ENCODE data around the gene ERH. TPM values are rescaled to one million over a fixed set of nuclear protein-coding genes. Genes with fewer than 3 reads are reported as not detected.

The ERH gene
- total and polyA plus RNA-seq, 10 of the 15 experiments (the other 5 are each of a cell fraction or from before 2014, with no cell fraction given) = 255 to 852 (median 382) TPM

DNA sequence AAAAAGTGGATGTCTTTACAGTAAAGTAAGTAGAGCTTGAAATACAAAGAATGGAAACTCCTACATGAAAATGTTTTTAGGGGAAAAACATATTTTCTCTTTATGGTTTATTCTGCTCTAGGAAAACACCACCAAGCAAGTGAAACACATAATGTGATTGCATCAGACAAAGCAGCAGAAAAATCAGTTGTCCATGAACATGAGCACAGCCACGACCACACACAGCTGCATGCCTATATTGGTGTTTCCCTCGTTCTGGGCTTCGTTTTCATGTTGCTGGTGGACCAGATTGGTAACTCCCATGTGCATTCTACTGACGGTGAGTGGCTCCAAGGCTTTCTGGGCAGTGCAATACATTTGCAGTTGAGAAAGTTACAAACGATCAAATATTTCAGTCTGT lies 43.8 kb upstream of the ERH start (continued):
- TF ChIP-seq STAT1 (conservative IDR thresholded peaks at IDR 0.05) = no peak
- no peak for TF ChIP-seq TCF7 (IDR thresholded peaks at IDR 0.05; ENCODE audit: borderline replicate concordance)
- TF ChIP-seq TARDBP (IDR thresholded peaks at IDR 0.05; ENCODE audit: borderline replicate concordance) = no peak
- no peak for TF ChIP-seq RELA (IDR thresholded peaks at IDR 0.05; ENCODE audit: borderline replicate concordance, partially characterized antibody)
- TF ChIP-seq FOXK2 (IDR thresholded peaks at IDR 0.05) = no peak
- TF ChIP-seq E2F8 (IDR thresholded peaks at IDR 0.05; ENCODE audit: low read depth, partially characterized antibody) = no peak
- no peak for TF ChIP-seq SMAD1 (IDR thresholded peaks at IDR 0.05; ENCODE audit: low read depth, partially characterized antibody)
- TF ChIP-seq EGR1 (IDR thresholded peaks at IDR 0.05; ENCODE audit: borderline replicate concordance in 1 of 2, low read depth in 2 of 2, low read length in 2 of 2) = no peak
- TF ChIP-seq PRDM15 (CRISPR knock-in tag; IDR thresholded peaks at IDR 0.05) = no peak
